IMR-90 (cell line): Measurements from ENCODE around the gene CD9. TPM values are rescaled to one million over a fixed set of nuclear protein-coding genes. Genes with fewer than 3 reads are reported as not detected.

Experiments used
- ATAC-seq: fragments of 200-7000 bp; cut with Tn5 transposase; 2 replicates; pipeline ENCODE4 v1.9.1; 2020; ENCODE audit warnings: low read depth, mild to moderate bottlenecking, moderate library complexity
- BruUV-seq: library from RNA; stranded (reverse); fragments of 400-500 nt; replicated peaks from 2 replicates; lab custom pipeline; 2021; lab: Mats Ljungman, UMichigan
- CTCF ChIA-PET: fragments of 300-600 bp; formaldehyde crosslinking; extraction: SDS; loops from one replicate; lab custom pipeline; 2021; ENCODE audit warnings: antibody characterized with exemption; lab: Yijun Ruan, JAX
- POLR2A ChIA-PET: fragments of 300-600 bp; sonication (Branson Sonifier 250); formaldehyde crosslinking; loops from one replicate; lab custom pipeline; 2022; ENCODE audit warnings: antibody characterized with exemption; ENCODE audit not compliant: unreplicated experiment; lab: Charles Lee
- DNase-seq: peaks from one replicate; pipeline ENCODE4 v3.0.0; 2013
- H2AFZ ChIP-seq: replicated peaks from 2 replicates; pipeline ENCODE3; 2013; ENCODE audit warnings: low read length, mild to moderate bottlenecking; ENCODE audit not compliant: poor library complexity
- H2AK5ac ChIP-seq: 2 replicates; pipeline ENCODE4 v1.6.1; 2013; ENCODE audit warnings: low read depth, low read length, inconsistent platforms
- H2AK9ac ChIP-seq: replicated peaks from 2 replicates; pipeline ENCODE3; 2013; ENCODE audit warnings: mild to moderate bottlenecking, low read depth, low read length, moderate library complexity; ENCODE audit not compliant: poor library complexity
- H2BK120ac ChIP-seq: 2 replicates; pipeline ENCODE4 v1.6.1; 2013; ENCODE audit warnings: low read depth, low read length, inconsistent platforms
- H2BK15ac ChIP-seq: 3 replicates; pipeline ENCODE4 v1.6.1; 2013; ENCODE audit warnings: low read depth, low read length, inconsistent platforms
- H2BK20ac ChIP-seq: 2 replicates; pipeline ENCODE4 v1.6.1; 2013; ENCODE audit warnings: low read depth, mild to moderate bottlenecking, inconsistent platforms, low read length, moderate library complexity
- H2BK5ac ChIP-seq: 2 replicates; pipeline ENCODE4 v1.6.1; 2013; ENCODE audit warnings: mild to moderate bottlenecking, low read depth, low read length, inconsistent platforms; ENCODE audit not compliant: poor library complexity, severe bottlenecking
- H3K14ac ChIP-seq: replicated peaks from 2 replicates; pipeline ENCODE4 v1.6.1; 2013; ENCODE audit warnings: low read depth, low read length, inconsistent platforms
- H3K18ac ChIP-seq: 2 replicates; pipeline ENCODE4 v1.6.1; 2013; ENCODE audit warnings: low read depth, low read length, control low read depth
- H3K23ac ChIP-seq: 2 replicates; pipeline ENCODE4 v1.6.1; 2013; ENCODE audit warnings: low read depth, low read length, inconsistent platforms
- H3K27ac ChIP-seq: 2 replicates; pipeline ENCODE4 v1.5.1; 2013; ENCODE audit warnings: mild to moderate bottlenecking, control low read depth, low read length; ENCODE audit not compliant: insufficient read depth
- H3K27me3 ChIP-seq: 2 replicates; pipeline ENCODE4 v1.6.1; 2013; ENCODE audit warnings: low read length; ENCODE audit not compliant: control insufficient read depth, insufficient read depth
- H3K36me3 ChIP-seq: 2 replicates; pipeline ENCODE4 v1.6.1; 2013; ENCODE audit warnings: low read length, mixed read lengths; ENCODE audit not compliant: control insufficient read depth, insufficient read depth
- H3K4ac ChIP-seq: 2 replicates; pipeline ENCODE4 v1.6.1; 2013; ENCODE audit warnings: low read depth, low read length, inconsistent platforms
- H3K4me1 ChIP-seq: 2 replicates; pipeline ENCODE4 v1.6.1; 2013; ENCODE audit warnings: low read length, mixed read lengths; ENCODE audit not compliant: control insufficient read depth, insufficient read depth
- H3K4me2 ChIP-seq: 2 replicates; pipeline ENCODE4 v1.6.1; 2013; ENCODE audit warnings: low read depth, mild to moderate bottlenecking, control low read depth, low read length, moderate library complexity
- H3K4me3 ChIP-seq: 2 replicates; pipeline ENCODE4 v1.5.1; 2013; ENCODE audit warnings: low read depth, mild to moderate bottlenecking, control low read depth, low read length, moderate library complexity; ENCODE audit not compliant: insufficient read depth
- H3K56ac ChIP-seq: 2 replicates; pipeline ENCODE4 v1.6.1; 2013; ENCODE audit warnings: low read length, inconsistent platforms; ENCODE audit not compliant: insufficient read depth; ENCODE audit errors: extremely low read depth
- H3K79me1 ChIP-seq, 2 experiments: 2 replicates each; pipeline ENCODE4 v1.6.1; 2013; ENCODE audit warnings: low read length in 2 of 2, inconsistent platforms in 1 of 2, low read depth in 1 of 2
- H3K9ac ChIP-seq: 2 replicates; pipeline ENCODE4 v1.6.1; 2013; ENCODE audit warnings: low read depth, low read length, control low read depth
- H3K9me1 ChIP-seq: 2 replicates; pipeline ENCODE4 v1.6.1; 2013; ENCODE audit warnings: low read length, inconsistent platforms; ENCODE audit not compliant: insufficient read depth
- H3K9me3 ChIP-seq: 2 replicates; pipeline ENCODE4 v1.6.1; 2013; ENCODE audit warnings: low read length; ENCODE audit not compliant: control insufficient read depth, insufficient read depth
- H4K20me1 ChIP-seq: 2 replicates; pipeline ENCODE4 v1.6.1; 2013; ENCODE audit warnings: low read length, inconsistent platforms; ENCODE audit not compliant: insufficient read depth
- H4K5ac ChIP-seq: 2 replicates; pipeline ENCODE4 v1.6.1; 2013; ENCODE audit warnings: mild to moderate bottlenecking, low read depth, low read length, control low read depth
- H4K8ac ChIP-seq, 2 experiments: 2 replicates each; pipeline ENCODE4 v1.6.1; 2013; ENCODE audit warnings: low read depth in 2 of 2, low read length in 2 of 2, control low read depth in 1 of 2, inconsistent platforms in 1 of 2
- H4K91ac ChIP-seq: 2 replicates; pipeline ENCODE4 v1.6.1; 2013; ENCODE audit warnings: low read depth, low read length, inconsistent platforms; ENCODE audit not compliant: insufficient read depth
- BHLHE40 ChIP-seq: fragments of 150-350 bp; IDR thresholded peaks from 2 replicates; pipeline ENCODE4 v1.6.1; 2016; ENCODE audit warnings: mild to moderate bottlenecking, low read depth, low read length
- CEBPB ChIP-seq: IDR thresholded peaks from 2 replicates; pipeline ENCODE4 v1.6.1; 2012; ENCODE audit warnings: low read depth, low read length, improper control_type of control experiment
- CHD1 ChIP-seq: IDR thresholded peaks from 2 replicates; pipeline ENCODE4 v1.6.1; 2012; ENCODE audit warnings: low read depth, low read length, improper control_type of control experiment
- FOS ChIP-seq: fragments of 150-350 bp; IDR thresholded peaks from 2 replicates; pipeline ENCODE4 v1.6.1; 2016; ENCODE audit warnings: low read depth, low read length
- MAFK ChIP-seq: IDR thresholded peaks from 2 replicates; pipeline ENCODE4 v1.6.1; 2012; ENCODE audit warnings: low read depth, low read length, improper control_type of control experiment
- MAZ ChIP-seq: IDR thresholded peaks from 2 replicates; pipeline ENCODE4 v1.6.1; 2012; ENCODE audit warnings: low read depth, mild to moderate bottlenecking, low read length, improper control_type of control experiment, moderate library complexity, borderline replicate concordance
- MXI1 ChIP-seq: IDR thresholded peaks from 2 replicates; pipeline ENCODE4 v1.6.1; 2012; ENCODE audit warnings: low read depth, mild to moderate bottlenecking, low read length, moderate library complexity, borderline replicate concordance
- NFE2L2 ChIP-seq: fragments of 150-350 bp; IDR thresholded peaks from 2 replicates; pipeline ENCODE4 v1.6.1; 2016; ENCODE audit warnings: low read depth, mild to moderate bottlenecking, low read length
- POLR2A ChIP-seq: IDR thresholded peaks from 2 replicates; pipeline ENCODE4 v1.6.1; 2012; ENCODE audit warnings: mild to moderate bottlenecking, low read depth, low read length
- RAD21 ChIP-seq: IDR thresholded peaks from 2 replicates; pipeline ENCODE4 v1.6.1; 2012; ENCODE audit warnings: low read length, improper control_type of control experiment
- RFX5 ChIP-seq: IDR thresholded peaks from 2 replicates; pipeline ENCODE4 v1.8.0; 2012; ENCODE audit warnings: low read depth, mild to moderate bottlenecking, low read length, moderate library complexity
- SMC3 ChIP-seq: fragments of 150-350 bp; IDR thresholded peaks from 2 replicates; pipeline ENCODE4 v1.6.1; 2016; ENCODE audit warnings: low read depth, mild to moderate bottlenecking, antibody characterized with exemption, low read length, moderate library complexity
- WGBS, 2 experiments: methylation state at CpG; one replicate each; pipeline versions ENCODE4 v1.1.5 to v1.1.7; 2013; ENCODE audit warnings: missing lambda C conversion rate in 2 of 2; ENCODE audit not compliant: insufficient read length in 1 of 2; ENCODE audit errors: extremely low coverage in 2 of 2; 5-methylcytosine and 5-hydroxymethylcytosine counted together
- dilution Hi-C: fragments of 300-500 bp; cut with HindIII; formaldehyde crosslinking; loops from one replicate; pipeline ENCODE4 v1.14.3; 2018; ENCODE audit warnings: low sequenced_read_pairs; ENCODE audit not compliant: unreplicated experiment
- in situ Hi-C: fragments of 300-500 bp; cut with MboI; formaldehyde crosslinking; loops from 3 replicates; pipeline ENCODE4 v1.14.3; 2019; ENCODE audit warnings: low sequenced_read_pairs, inconsistent platforms, mixed read lengths
- intact Hi-C: fragments of 100-400 bp; cut with micrococcal nuclease; formaldehyde crosslinking; loops from 2 replicates; pipeline ENCODE4 v1.10.0; 2022
- polyA plus RNA-seq, 3 experiments: library from polyadenylated mRNA; depleted of rRNA; stranded (reverse); fragments of >200 nt; gene quantifications; 2 replicates each; pipeline ENCODE4 v1.2.3, GENCODE V29; 2012; ENCODE audit warnings: low replicate concordance in 1 of 3
- total RNA-seq: library from RNA; depleted of rRNA; stranded (reverse); fragments of >200 nt; gene quantifications from 2 replicates; pipeline ENCODE4 v1.2.3, GENCODE V29; 2012
- TF ChIP-seq, protein P1 (sequence below): fragments of 150-350 bp; IDR thresholded peaks from 2 replicates; pipeline ENCODE4 v1.6.1; 2016; ENCODE audit warnings: low read depth, mild to moderate bottlenecking, low read length, moderate library complexity, borderline replicate concordance
- TF ChIP-seq, protein P2 (sequence below): conservative IDR thresholded peaks from 2 replicates; pipeline ENCODE4 v1.5.1; 2012; ENCODE audit warnings: mild to moderate bottlenecking, low read depth, low read length, improper control_type of control experiment
- TF ChIP-seq, protein P3 (sequence below): fragments of 150-350 bp; IDR thresholded peaks from 2 replicates; pipeline ENCODE4 v1.6.1; 2017; ENCODE audit warnings: mild to moderate bottlenecking, antibody characterized with exemption, low read length, low read depth

CD9 gene
- total and polyA plus RNA-seq, 2 of the 4 experiments (the other 2 are of a cell fraction), result 48.8 to 70.9 TPM

DNA sequence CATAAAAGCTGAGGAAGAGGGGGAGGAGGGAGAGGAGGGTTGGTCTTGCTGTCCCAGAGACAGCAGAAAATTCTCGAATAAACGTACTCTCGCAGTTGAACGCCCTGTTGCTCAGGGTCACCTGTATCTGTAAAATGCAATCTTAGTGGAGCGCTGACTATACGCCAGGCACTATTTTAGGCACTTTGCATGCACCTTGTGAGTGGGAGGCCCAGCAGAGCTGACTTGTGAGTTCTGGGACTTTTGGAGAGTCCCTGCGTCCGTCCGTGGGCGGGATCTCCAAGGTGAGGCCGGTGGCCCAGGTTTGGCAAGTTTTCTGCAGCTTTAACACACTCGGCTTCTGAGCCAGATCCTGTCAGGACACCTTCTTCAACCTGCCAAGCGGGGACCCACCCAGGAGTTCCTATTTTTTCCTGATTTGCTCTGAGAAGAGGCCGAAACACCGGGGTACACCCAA, 77.8 kb downstream of the CD9 start:
- H3K27me3 ChIP-seq, result no peaks in the 10 kb centered on the region
- peak overlapping the region; percentile 71 for H3K4me2 ChIP-seq
- H3K56ac ChIP-seq, result no peak overlapping the region
- peak overlapping the region; percentile 78 for H3K23ac ChIP-seq
- H2BK120ac ChIP-seq, result peak overlapping the region; percentile 97
- peak overlapping the region; percentile 72 for H2BK20ac ChIP-seq
- peak overlapping the region; percentile 37; the same call in 1 of the 2 replicates for H3K14ac ChIP-seq
- peak overlapping the region; percentile 78; the same call in 1 of the 2 replicates for H3K27ac ChIP-seq
- intact Hi-C loops (loop anchor here (1.0 to 2.0 kb wide), 3 partner anchors 47 to 215 kb away; no protein-coding TSS in a partner anchor), in situ Hi-C loops (loop anchor here (5.0 to 25.0 kb wide), 3 partner anchors 71 to 816 kb away; no protein-coding TSS in a partner anchor), dilution Hi-C loops (no loop called here)
- H2AFZ ChIP-seq, result peak overlapping the region; percentile 92
- H3K4ac ChIP-seq, result peak overlapping the region; percentile 92
- peak overlapping the region; percentile 35 for H3K9ac ChIP-seq
- no peak overlapping the region for H2BK5ac ChIP-seq
- H3K79me1 ChIP-seq, result peaks cover 0 to 6% of the 10 kb centered on the region in 2 experiments; a peak in 1 of 4 replicates
- H3K9me1 ChIP-seq, result peaks cover 30% of the 10 kb centered on the region
- H3K4me1 ChIP-seq, result peaks cover 31% of the 10 kb centered on the region
- BruUV-seq, result no TSS peak
- no peaks in the 10 kb centered on the region for H3K36me3 ChIP-seq
- H4K8ac ChIP-seq, result peak overlapping the region; percentile 80 to 83; a peak in 3 of 4 replicates
- DNase-seq (no peak), ATAC-seq (no peak)
- H4K91ac ChIP-seq, result peak overlapping the region; percentile 81
- ChIA-PET POLR2A (no interaction called here), CTCF (interaction anchor here (0.8 to 3.7 kb wide), 4 partner anchors 29 to 290 kb away, joined by 3 to 29 read pairs (median 4); no protein-coding TSS in a partner anchor)
- 81% methylated on average over 15 of the region's 15 CpGs; no CpG with 5 or more reads in 1 of the 2 experiments for WGBS, 2 experiments
- peak overlapping the region; percentile 44 for H3K18ac ChIP-seq
- peak overlapping the region; percentile 93 for H2AK9ac ChIP-seq
- H2AK5ac ChIP-seq, result peak overlapping the region; percentile 81
- peak overlapping the region; percentile 50; the same call in 2 of the 3 replicates for H2BK15ac ChIP-seq
- peak overlapping the region; percentile 56 for H3K4me3 ChIP-seq
- no peaks in the 10 kb centered on the region for H4K20me1 ChIP-seq
- H4K5ac ChIP-seq, result peak overlapping the region; percentile 81
- no peaks in the 10 kb centered on the region for H3K9me3 ChIP-seq
- TF ChIP-seq FOS, result no peak
- no peak for TF ChIP-seq MAZ
- no peak for TF ChIP-seq NFE2L2
- TF ChIP-seq RFX5, result no peak
- TF ChIP-seq, protein P1, sequence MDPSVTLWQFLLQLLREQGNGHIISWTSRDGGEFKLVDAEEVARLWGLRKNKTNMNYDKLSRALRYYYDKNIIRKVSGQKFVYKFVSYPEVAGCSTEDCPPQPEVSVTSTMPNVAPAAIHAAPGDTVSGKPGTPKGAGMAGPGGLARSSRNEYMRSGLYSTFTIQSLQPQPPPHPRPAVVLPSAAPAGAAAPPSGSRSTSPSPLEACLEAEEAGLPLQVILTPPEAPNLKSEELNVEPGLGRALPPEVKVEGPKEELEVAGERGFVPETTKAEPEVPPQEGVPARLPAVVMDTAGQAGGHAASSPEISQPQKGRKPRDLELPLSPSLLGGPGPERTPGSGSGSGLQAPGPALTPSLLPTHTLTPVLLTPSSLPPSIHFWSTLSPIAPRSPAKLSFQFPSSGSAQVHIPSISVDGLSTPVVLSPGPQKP, result no peak
- no peak for TF ChIP-seq MXI1
- TF ChIP-seq MAFK, result no peak
- TF ChIP-seq, protein P2, sequence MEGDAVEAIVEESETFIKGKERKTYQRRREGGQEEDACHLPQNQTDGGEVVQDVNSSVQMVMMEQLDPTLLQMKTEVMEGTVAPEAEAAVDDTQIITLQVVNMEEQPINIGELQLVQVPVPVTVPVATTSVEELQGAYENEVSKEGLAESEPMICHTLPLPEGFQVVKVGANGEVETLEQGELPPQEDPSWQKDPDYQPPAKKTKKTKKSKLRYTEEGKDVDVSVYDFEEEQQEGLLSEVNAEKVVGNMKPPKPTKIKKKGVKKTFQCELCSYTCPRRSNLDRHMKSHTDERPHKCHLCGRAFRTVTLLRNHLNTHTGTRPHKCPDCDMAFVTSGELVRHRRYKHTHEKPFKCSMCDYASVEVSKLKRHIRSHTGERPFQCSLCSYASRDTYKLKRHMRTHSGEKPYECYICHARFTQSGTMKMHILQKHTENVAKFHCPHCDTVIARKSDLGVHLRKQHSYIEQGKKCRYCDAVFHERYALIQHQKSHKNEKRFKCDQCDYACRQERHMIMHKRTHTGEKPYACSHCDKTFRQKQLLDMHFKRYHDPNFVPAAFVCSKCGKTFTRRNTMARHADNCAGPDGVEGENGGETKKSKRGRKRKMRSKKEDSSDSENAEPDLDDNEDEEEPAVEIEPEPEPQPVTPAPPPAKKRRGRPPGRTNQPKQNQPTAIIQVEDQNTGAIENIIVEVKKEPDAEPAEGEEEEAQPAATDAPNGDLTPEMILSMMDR, result no peak
- TF ChIP-seq SMC3, result no peak
- TF ChIP-seq, protein P3, sequence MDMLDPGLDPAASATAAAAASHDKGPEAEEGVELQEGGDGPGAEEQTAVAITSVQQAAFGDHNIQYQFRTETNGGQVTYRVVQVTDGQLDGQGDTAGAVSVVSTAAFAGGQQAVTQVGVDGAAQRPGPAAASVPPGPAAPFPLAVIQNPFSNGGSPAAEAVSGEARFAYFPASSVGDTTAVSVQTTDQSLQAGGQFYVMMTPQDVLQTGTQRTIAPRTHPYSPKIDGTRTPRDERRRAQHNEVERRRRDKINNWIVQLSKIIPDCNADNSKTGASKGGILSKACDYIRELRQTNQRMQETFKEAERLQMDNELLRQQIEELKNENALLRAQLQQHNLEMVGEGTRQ, result no peak
- TF ChIP-seq BHLHE40, result no peak
- no peak for TF ChIP-seq CHD1
- no peak for TF ChIP-seq POLR2A
- TF ChIP-seq RAD21, result no peak
- TF ChIP-seq CEBPB, result no peak
